GM12892 (cell line): ENCODE measurements around the gene BMPR1A.
A peak's percentile ranks its signal among the peaks of the same experiment; 100 is the strongest.

Source experiments
- DNase-seq: peaks from one replicate; pipeline ENCODE4 v3.0.0; 2011; ENCODE audit not compliant: insufficient read length
- FAIRE-seq: peaks from 2 replicates; lab custom pipeline; 2011; peaks lifted over from hg19 to GRCh38; lab: Jason Lieb, UNC
- POLR2A ChIP-seq: IDR thresholded peaks from 2 replicates; pipeline ENCODE4 v1.6.1; 2011; ENCODE audit warnings: low read depth, low read length, control low read depth
- POLR2AphosphoS5 ChIP-seq: IDR thresholded peaks from 2 replicates; pipeline ENCODE4 v1.6.1; 2011; ENCODE audit warnings: low read depth, low read length, control low read depth
- TAF1 ChIP-seq: IDR thresholded peaks from 2 replicates; pipeline ENCODE4 v1.6.1; 2011; ENCODE audit warnings: low read depth, mild to moderate bottlenecking, control low read depth, low read length, borderline replicate concordance

The BMPR1A gene

DNA sequence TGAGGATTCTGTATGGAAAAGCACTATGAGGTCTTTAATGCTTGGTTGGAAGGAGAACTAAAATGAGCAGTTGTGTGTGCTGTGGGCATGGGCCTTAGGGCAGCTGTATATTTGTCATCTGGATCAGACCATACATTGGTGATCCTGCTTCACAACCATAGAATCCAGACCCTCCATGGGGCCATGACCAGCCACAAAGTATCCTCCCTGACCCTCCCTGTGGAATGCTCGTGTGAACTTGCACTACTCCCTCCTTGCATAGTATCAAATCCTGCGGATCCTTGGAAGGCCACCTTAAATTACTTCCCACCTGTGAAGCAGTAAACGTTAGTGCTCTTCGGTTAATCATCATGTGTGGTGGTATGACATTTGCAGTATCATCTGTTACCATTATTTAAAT is 67.1 kb downstream of the BMPR1A start:
- DNase-seq (no peak), FAIRE-seq (no peak)
- TF ChIP-seq TAF1 (no peak), POLR2AphosphoS5 (no peak), POLR2A (no peak)

DNA sequence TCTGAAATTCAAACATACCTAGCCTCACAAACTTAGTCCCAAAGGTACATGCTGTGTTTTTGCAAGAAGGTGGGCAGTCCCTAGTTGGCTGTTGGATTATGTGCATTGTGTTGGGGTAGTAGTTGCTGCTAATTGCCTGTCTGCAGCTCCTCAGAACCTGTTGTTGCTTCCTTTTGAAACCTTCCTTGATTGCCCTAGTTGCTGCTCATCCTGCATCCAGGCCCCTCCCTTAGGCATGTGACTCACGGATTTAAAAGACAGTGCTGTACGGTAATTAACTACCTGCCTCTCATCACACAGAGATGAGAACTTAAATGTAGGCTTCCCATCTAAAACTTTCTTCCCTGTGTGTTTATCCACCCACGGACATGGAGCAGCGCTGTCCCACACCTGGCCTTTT is 67.7 kb downstream of the BMPR1A start:
- FAIRE-seq (no peak), DNase-seq (no peak)
- no peak for TF ChIP-seq POLR2A

GRCh38 chr10:86825366-86825765 is 68.9 kb downstream of the BMPR1A start:
- FAIRE-seq, result no peak

GRCh38 chr10:86827639-86828038 is 71.2 kb downstream of the BMPR1A start:
- no peak for TF ChIP-seq POLR2A
- no peak for TF ChIP-seq POLR2AphosphoS5
- no peak for TF ChIP-seq TAF1
- DNase-seq (no peak), FAIRE-seq (no peak)

More at GRCh38 chr10:86825366-86825765, 68.9 kb downstream of the BMPR1A start:
- DNase-seq, result no peak
- no peak for TF ChIP-seq POLR2AphosphoS5
- TF ChIP-seq TAF1, result no peak
- no peak for TF ChIP-seq POLR2A

GRCh38 chr10:86828145-86828544 is 71.7 kb downstream of the BMPR1A start:
- DNase-seq (no peak), FAIRE-seq (no peak)
- TF ChIP-seq POLR2A, result no peak
- TF ChIP-seq POLR2AphosphoS5, result no peak

DNA sequence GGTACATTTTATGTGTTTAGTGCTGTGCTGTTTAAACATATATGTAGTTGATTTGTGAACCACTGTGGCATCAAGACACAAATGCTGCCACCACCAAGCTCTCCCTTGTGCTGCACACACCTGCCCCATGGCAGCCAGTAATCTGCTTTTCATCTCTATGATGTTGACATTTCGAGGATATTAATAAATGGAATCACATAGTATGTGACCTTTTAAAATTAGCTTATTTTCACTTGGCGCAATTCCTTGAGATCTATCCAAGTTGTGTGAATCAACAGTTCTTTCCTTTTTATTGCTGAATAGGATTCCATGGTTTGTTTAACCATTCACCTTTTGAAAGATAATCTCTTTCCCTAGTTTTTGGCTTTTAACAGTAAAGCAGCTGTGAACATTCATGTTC is 73.1 kb downstream of the BMPR1A start:
- DNase-seq (no peak), FAIRE-seq (peak; percentile 42)
- TF ChIP-seq POLR2AphosphoS5 (no peak), POLR2A (no peak), TAF1 (no peak)

GRCh38 chr10:86830043-86830591 is 73.7 kb downstream of the BMPR1A start:
- peak; percentile 60 for FAIRE-seq
- no peak for TF ChIP-seq POLR2A
- no peak for TF ChIP-seq POLR2AphosphoS5
- TF ChIP-seq TAF1, result no peak
- DNase-seq, result no peak

DNA sequence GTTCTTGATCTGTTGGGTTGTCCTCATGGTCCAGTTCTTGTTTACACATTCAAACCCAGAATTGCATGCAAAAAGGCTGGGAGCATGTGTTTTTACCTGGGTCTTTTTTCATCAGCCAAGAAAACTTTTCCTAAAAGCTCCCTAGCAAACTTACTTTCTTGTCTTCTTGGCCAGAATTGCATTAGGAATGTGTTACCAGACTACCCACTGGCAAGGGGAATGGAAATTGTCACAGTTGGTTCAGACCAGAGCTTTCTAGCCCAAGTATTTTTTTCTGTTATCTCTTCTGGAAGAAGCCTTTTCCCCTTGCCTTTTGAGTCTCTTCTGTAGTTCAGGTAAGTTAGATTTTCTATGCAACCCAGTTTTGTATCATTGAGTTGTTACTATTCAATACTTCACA is 77.5 kb downstream of the BMPR1A start:
- no peak for FAIRE-seq

DNA sequence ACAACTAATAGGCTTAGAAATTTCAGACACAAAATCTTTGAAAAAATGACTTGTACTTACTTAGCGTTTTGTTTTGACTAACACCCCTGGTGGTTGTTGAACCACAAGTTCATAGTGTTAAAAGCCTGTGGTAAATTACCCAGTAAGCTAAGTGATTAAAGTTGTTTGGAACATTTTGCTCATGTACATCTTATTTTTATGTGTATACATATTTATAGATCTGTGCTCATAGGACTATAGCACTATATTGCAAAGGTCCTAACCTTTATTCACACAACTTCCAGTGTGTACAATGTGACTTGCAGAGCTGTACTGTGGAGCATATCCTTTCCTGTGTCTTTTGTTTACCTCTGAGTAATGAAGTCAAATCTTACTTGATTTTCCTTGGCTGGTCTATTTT is 79.6 kb downstream of the BMPR1A start:
- DNase-seq (no peak), FAIRE-seq (no peak)
- TF ChIP-seq TAF1, result no peak
- no peak for TF ChIP-seq POLR2AphosphoS5
- TF ChIP-seq POLR2A, result no peak

More for the DNA sequence above, 77.5 kb downstream of the BMPR1A start:
- DNase-seq, result no peak
- TF ChIP-seq POLR2AphosphoS5 (no peak), TAF1 (no peak), POLR2A (no peak)

GRCh38 chr10:86837663-86838062 is 81.2 kb downstream of the BMPR1A start:
- DNase-seq (no peak), FAIRE-seq (no peak)
- TF ChIP-seq POLR2A (no peak), TAF1 (no peak), POLR2AphosphoS5 (no peak)

DNA sequence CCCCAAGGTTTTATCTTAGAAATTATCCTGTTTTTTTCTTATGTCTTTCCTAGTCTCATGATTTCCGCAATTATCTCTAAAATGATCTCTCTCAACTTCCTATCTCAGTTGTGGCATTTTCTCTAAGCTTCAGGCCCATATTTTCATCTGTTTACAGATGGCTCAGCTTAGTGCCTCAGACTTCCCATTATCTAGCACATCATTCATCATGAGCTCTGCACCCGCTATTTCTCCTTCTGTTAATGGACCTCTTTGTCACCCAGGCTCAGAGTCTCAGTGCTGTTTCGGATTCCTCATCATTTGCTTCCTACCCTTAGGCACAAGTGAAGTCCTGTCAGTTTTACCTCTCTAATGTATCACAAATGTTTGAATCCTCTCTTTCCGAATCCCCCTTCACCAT is 84.1 kb downstream of the BMPR1A start:
- TF ChIP-seq POLR2A (no peak), TAF1 (no peak), POLR2AphosphoS5 (no peak)
- DNase-seq, result no peak
- no peak for FAIRE-seq

DNA sequence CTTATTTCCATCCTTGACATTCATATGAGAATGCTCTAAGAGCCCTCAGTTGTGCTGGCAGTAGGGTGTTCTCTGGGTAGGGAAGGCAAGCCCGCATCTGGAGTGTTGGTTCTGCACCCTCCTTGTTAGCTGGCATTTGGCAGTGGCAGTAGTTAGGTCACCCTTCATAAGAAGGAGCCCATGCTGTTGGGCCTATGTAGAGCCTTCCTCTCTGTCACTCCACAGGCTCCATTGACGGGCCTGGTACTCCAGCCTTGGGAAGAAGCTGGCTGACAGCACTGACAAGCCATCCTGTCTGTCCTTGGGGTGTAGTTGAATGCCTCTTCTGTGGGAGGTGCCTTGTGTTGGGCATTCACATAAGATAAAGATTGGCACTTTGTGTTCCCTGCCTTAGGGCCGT is 89.7 kb downstream of the BMPR1A start:
- TF ChIP-seq POLR2AphosphoS5 (no peak), TAF1 (no peak), POLR2A (no peak)
- DNase-seq, result no peak

More for the DNA sequence above, 89.7 kb downstream of the BMPR1A start:
- no peak for FAIRE-seq
